Measurements from ENCODE around the gene ECM1.

Gene ECM1

GRCh38 chr1:150507912-150508864, at the start of gene ECM1:
Gene ECM1 (plus strand): TSS chr1:150508109. CDS start chr1:150508210, 101 bp downstream.
- peak; percentile 79 to 85 (median 83) for DNase-seq

GRCh38 chr1:150464422-150464826, 43.5 kb upstream of the ECM1 start:
- peak; percentile 73 to 82 (median 80) for DNase-seq

DNA sequence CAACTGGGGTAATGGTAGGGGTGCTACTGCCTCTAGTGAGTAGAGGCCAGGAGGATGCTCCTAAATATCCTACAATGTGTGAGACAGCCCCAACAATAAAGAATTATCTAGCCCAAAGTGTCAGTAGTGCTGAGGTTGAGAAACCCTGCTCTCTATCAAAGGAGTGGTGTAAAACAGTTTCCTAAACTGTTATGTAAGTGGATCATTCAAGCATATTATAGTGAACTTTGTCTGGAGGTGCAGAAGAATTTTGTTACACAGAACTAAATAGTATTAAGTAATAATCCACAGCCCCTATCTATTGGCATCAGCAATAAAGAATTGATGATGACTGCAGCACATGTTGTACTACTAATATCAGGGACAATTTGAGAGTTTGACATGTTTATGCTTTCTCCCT, 40.9 kb upstream of the ECM1 start:
- DNase-seq: no peak

DNA sequence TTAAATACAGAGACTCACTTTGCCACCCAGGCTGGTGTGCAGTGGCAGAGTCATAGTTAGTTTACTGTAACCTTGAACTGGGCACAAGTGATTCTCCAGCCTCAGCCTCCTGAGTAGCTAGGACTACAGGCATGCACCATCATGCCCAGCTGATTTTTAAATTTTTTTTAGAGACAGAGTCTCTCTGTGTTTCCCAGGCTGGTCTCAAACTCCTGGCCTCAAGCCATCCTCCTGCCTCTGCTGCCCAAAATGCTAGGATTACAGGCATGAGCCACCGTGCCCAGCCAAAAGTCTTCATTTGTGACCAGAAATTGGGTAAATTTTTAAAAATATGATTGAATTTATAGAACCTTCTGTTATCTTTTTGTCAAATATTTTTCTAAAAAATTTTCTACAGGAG, 38.6 kb upstream of the ECM1 start:
- no peak for DNase-seq

DNA sequence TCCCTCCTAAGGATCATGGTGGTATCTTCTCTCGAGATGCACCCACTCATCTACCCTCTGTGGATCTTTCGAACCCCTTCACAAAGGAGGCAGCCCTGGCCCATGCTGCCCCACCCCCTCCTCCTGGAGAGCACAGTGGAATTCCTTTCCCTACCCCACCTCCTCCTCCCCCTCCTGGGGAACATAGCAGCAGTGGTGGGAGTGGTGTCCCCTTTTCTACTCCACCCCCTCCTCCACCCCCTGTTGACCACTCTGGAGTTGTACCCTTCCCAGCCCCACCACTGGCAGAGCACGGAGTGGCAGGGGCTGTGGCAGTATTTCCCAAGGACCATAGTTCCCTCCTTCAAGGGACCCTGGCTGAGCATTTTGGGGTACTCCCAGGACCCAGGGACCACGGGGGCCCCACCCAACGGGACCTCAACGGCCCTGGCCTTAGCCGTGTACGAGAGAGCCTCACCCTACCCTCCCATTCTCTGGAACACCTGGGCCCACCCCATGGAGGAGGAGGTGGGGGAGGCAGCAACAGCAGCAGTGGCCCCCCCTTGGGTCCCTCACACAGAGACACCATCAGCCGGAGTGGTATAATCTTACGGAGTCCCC, 35.2 kb upstream of the ECM1 start:
- DNase-seq: no peak

DNA sequence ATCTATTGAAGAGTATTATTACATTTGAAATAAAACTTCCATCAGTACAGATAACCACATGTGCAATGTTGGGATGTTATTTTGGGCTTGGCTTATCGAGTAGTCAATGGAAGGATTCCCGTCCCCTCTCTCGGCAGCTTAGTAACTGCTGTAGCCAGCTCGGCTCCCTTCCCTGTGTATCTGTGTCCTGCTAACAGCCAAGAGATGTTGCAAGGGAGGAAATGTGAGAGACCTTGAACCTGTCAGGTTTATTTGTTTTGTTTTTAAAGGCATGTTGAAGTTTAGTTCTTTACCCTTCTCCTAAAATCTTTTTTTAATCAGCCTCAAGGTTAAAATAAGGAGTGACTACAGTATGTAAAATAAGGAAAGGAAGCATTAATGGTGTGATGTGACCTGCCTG, 34.2 kb upstream of the ECM1 start:
- DNase-seq: no peak

GRCh38 chr1:150474869-150475268, 33.0 kb upstream of the ECM1 start:
- DNase-seq: no peak

DNA sequence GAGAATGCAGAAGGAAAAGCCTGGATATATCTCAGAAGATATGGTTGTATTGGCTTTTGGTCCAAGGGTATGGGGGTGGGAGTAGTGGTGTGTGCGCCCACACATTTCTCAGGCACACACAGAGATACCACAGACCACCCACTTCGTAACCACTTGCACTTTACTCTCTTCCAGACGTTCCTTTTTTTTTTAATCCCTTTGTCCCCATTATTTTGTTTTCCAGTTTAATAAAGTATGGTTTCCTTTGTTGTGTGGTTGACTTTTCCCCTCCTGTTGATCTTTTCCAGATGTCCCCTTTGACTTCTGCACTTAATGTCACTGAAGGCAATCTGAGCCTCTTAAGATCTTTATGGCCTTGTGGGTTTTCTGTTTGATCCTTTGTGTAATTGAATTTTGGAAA, 31.2 kb upstream of the ECM1 start:
- DNase-seq: no peak

GRCh38 chr1:150477320-150477719, 30.6 kb upstream of the ECM1 start:
- DNase-seq: no peak

DNA sequence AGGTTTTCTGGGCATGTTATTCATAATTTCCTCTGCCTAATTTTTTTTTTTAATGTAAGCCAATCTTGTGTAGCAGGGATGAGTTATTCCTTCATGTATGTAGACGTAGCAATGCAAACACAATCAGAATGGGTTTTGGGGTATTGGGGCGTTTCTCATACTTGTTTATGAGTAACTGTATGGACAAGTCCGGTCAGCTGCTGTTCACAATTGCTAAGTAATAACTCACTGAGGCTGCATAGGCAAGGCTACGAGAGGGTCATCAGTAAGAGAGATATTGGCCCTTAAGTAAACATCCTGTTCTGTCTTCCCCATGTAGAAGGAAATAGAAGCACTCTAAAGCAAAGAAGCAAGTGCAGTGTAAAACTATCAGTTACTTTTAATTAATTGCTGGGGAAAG, 30.2 kb upstream of the ECM1 start:
- DNase-seq: no peak

DNA sequence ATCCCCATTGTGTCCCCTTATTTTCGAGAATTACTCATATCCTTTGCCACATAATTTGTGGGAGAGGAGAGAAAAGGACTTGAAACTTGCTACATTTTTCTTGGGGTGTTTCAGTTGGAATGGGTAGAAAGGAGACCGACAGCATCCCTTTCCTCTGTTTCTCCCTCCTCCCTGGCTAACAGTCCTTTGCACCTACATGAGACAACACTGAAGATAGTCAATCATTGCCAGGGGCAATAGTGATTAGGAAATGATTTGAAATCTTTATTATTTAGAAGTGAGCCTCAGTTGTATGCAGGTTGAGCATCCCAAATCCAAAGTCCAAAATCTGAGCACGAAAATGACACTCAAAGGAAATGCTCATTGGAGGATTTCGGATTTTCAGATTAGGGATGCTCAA, 28.5 kb upstream of the ECM1 start:
- no peak for DNase-seq

DNA sequence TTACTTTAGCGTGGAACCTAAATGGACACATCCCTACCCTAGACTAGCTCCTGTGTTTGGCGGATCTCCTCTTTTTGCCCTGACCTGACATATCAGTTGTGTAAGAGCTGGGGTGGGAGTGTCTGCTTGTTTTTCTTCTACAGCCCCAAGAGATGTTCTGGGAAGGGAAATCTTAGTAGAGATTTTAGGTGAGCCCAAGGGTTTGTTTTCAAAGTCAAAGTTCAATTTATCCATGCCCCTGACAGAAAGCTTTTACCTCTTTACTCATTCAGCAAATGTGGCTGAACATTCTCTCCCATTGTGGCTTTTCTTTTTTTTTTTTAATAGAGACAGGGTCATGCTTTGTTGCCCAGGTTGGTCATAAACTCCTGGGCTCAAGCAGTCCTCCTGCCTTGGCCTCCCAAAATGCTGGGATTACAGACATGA, 28.0 kb upstream of the ECM1 start:
- DNase-seq: no peak

DNA sequence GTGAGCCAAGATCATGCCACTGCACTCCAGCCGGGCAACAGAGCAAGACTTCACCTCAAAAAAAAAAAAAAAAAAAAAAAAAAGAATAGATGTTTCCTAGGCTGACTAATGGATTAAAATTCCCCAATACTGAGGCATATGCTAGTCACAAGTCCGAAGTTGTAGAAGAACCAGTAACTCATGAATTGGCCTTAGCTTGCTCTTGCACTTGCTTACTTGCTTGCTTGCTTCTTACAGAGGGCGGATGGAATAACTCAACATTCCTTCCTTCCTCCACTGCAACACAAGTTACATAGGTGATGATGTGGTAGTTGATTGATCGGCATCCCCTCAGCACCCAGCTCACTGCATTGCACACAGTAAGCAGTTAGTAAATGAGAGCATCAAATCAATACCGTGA, 23.5 kb upstream of the ECM1 start:
- peak in 1 of 3 donors; percentile 24 for DNase-seq

DNA sequence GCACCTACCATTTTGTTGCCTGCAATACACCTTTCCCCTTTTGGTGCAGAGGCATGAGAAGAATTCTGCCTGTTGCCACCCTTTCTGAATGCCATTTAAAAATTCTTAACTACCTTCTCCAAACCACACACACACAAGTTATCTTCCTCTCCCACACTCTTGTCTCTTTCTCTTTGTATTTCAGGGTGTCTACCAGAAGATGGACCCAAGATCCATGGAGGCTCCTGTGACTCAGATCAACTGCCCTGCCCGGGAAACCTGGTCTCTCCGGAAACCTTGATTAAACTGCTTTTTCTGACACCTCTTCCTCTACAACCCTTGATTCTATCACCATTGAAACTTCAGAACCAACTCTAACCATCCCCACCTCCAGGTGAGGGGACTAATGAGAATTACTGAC, 23.0 kb upstream of the ECM1 start:
- DNase-seq: peak in 2 of 3 donors; percentile 16 to 25

DNA sequence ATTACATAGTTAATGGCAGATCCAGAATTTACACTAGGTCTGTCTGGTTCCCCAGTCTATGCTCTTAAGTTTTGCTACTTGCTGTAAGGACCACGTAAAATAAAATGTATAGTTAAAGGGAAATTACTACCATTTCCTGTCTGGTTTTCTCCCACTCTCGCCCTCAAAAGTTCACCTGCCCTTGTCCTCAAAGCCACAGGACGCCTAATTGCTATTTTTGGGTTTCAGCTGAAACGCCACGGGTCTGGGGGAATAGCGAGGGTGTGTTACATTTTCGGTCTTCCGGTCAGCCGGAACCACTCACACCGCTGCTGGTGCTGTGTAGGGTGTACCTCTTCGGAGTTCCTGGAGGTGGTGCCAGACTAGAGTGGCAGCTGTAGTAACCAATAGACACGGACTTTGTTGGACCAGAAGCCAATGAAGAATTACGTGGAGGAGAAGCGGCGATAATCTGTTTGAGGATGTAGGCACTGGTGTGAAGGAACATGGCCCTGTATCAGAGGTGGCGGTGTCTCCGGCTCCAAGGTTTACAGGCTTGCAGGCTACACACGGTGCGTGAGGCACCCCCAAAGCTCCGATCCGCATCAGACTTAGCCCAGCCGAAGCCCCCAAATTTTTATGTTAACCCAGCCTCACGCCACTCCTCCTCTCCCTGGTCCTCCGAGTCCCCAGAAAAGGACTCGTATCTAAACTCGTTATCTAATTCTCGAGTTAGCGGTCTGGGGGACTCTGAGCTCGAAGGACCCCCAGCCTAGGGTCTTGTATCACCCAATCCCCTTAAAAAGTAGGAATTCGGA, 20.7 kb upstream of the ECM1 start, which contains the start of gene TARS2:
TSS of gene TARS2 (plus strand) at position 454 of the 797 bp plus-strand sequence. CDS start at position 486, 32 bp downstream.
- DNase-seq: peak; percentile 95 to 99 (median 98)

GRCh38 chr1:150487763-150488115, 20.2 kb upstream of the ECM1 start:
- no peak for DNase-seq

DNA sequence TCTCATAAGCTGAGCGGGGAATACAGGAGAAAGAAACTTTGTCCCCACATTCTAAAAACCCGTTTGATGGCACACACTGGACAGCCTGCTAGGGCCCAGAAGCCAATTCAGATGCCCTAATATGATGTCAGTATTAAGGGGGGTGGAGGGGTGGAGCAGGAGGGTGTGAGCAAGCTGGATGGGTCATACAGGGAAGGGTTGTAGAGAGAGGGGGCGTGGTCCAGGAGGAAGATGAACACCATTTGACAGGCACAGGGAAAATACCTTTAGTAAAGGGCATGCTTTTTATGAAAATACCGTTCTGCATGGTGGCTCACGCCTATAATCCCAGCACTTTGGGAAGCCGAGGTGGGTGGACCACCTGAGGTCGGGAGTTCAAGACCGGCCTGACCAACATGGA, 14.7 kb upstream of the ECM1 start:
- no peak for DNase-seq

- DNase-seq: no peak
These were observed 9.6 kb upstream of the ECM1 start for GRCh38 chr1:150498342-150498741.

- DNase-seq: no peak
These were observed 2.5 kb upstream of the ECM1 start for GRCh38 chr1:150505431-150505830.

DNA sequence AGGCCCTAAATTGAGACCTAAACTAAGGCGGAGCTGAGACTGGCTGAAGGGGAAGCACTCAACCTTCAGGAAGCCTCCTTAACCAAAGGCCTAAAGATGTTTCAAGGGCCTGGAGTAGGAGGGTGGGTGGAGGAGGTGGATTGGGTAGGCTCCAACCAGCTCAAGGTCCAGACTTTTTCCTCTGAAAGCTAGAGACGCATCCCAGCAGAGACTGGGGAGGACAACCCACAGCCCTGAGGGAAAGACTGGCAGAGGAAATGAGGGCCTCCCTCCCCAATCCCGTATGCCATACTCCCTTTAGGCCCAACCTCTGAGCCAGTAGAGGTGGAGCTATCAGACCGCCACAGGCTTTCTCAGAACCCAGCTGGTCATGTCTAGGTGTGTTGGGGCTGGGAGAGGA, 1.1 kb downstream of the ECM1 start:
- no peak for DNase-seq

GRCh38 chr1:150511551-150511950, 3.6 kb downstream of the ECM1 start:
- no peak for DNase-seq

DNA sequence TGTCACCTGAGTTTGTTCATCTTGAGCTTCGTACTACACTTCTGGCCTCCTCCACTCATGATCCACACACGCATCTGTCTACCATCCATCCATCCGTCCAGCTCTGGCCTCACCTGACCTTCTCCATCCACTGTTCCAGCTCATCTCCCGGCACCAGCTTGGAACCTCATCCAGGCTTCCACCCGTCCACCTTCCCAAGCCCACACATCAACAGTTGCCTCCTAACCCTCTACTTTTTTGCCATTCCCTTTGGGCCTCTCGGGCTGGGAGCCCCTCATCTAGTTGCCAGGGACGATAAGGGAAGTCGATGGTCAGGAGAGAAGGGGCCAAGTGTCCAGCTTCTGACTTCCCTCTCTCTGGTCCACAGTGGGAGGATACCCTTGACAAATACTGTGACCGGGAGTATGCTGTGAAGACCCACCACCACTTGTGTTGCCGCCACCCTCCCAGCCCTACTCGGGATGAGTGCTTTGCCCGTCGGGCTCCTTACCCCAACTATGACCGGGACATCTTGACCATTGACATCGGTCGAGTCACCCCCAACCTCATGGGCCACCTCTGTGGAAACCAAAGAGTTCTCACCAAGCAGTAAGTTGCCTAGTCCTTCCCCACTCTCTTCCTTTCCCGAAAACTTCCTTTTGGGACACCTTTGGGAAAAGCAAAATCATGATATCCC, 4.2 kb downstream of the ECM1 start:
- no peak for DNase-seq

DNA sequence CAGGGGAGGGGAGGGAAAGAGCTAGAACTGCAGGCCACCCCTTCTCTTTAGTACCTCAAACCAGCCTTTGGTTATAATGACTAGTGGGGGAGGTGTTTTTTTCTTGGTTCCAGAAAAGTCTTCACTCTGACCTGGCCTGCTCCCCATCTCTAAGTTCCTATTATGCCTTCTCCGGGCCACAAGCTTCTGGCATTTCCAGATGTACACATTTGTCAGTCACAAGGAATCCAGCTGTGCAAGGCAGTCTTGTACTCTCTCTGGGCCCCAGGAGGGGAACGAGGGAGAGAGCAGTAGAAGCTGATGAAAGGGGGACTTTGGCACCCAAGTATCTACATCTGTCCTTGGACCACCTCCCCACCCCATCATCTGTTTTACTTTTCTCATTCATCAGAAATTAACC, 4.9 kb downstream of the ECM1 start:
- DNase-seq: no peak
